GM12892 (cell line): ENCODE results near the gene IRAG1.

Experiments
- DNase-seq: peaks from one replicate; pipeline ENCODE4 v3.0.0; 2011; ENCODE audit not compliant: insufficient read length
- FAIRE-seq: peaks from 2 replicates; lab custom pipeline; 2011; peaks lifted over from hg19 to GRCh38; lab: Jason Lieb, UNC
- POLR2A ChIP-seq: IDR thresholded peaks from 2 replicates; pipeline ENCODE4 v1.6.1; 2011; ENCODE audit warnings: low read depth, low read length, control low read depth
- POLR2AphosphoS5 ChIP-seq: IDR thresholded peaks from 2 replicates; pipeline ENCODE4 v1.6.1; 2011; ENCODE audit warnings: low read depth, low read length, control low read depth
- TAF1 ChIP-seq: IDR thresholded peaks from 2 replicates; pipeline ENCODE4 v1.6.1; 2011; ENCODE audit warnings: low read depth, mild to moderate bottlenecking, control low read depth, low read length, borderline replicate concordance

The IRAG1 gene

GRCh38 chr11:10676919-10677318 lies 16.6 kb downstream of the IRAG1 start:
- TF ChIP-seq TAF1 (no peak), POLR2A (no peak), POLR2AphosphoS5 (no peak)
- DNase-seq, result no peak
- no peak for FAIRE-seq

- FAIRE-seq (no peak), DNase-seq (no peak)
- TF ChIP-seq TAF1 (no peak), POLR2AphosphoS5 (no peak), POLR2A (no peak)
Measured at GRCh38 chr11:10674911-10675440, 18.6 kb downstream of the IRAG1 start.

- no peak for FAIRE-seq
- no peak for DNase-seq
- TF ChIP-seq TAF1, result no peak
- no peak for TF ChIP-seq POLR2A
Measured at GRCh38 chr11:10674440-10674855, 19.1 kb downstream of the IRAG1 start.

GRCh38 chr11:10673501-10674062 lies 20.0 kb downstream of the IRAG1 start:
- DNase-seq (no peak), FAIRE-seq (no peak)
- TF ChIP-seq POLR2A (no peak), POLR2AphosphoS5 (no peak), TAF1 (no peak)

- TF ChIP-seq POLR2AphosphoS5, result no peak
- no peak for FAIRE-seq
- DNase-seq, result no peak
Measured at GRCh38 chr11:10670099-10670498, 23.5 kb downstream of the IRAG1 start.

- FAIRE-seq (peak; percentile 53), DNase-seq (no peak)
- TF ChIP-seq POLR2A (no peak), TAF1 (no peak), POLR2AphosphoS5 (no peak)
Measured at GRCh38 chr11:10669258-10670033, 24.1 kb downstream of the IRAG1 start.

GRCh38 chr11:10667521-10667885 lies 26.1 kb downstream of the IRAG1 start:
- FAIRE-seq (no peak), DNase-seq (no peak)
- no peak for TF ChIP-seq TAF1
- TF ChIP-seq POLR2AphosphoS5, result no peak
- no peak for TF ChIP-seq POLR2A

- DNase-seq (no peak), FAIRE-seq (no peak)
- no peak for TF ChIP-seq TAF1
- TF ChIP-seq POLR2A, result no peak
- TF ChIP-seq POLR2AphosphoS5, result no peak
Measured at GRCh38 chr11:10666556-10667520, 26.7 kb downstream of the IRAG1 start.

- FAIRE-seq, result no peak
- TF ChIP-seq POLR2AphosphoS5, result no peak
- TF ChIP-seq POLR2A, result no peak
- no peak for DNase-seq
Measured at GRCh38 chr11:10664496-10664895, 29.1 kb downstream of the IRAG1 start.

GRCh38 chr11:10663990-10664389 lies 29.6 kb downstream of the IRAG1 start:
- no peak for FAIRE-seq
- no peak for DNase-seq
- TF ChIP-seq POLR2AphosphoS5 (no peak), TAF1 (no peak), POLR2A (no peak)

GRCh38 chr11:10663365-10663764 lies 30.2 kb downstream of the IRAG1 start:
- FAIRE-seq (peak; percentile 51), DNase-seq (no peak)
- no peak for TF ChIP-seq POLR2AphosphoS5
- no peak for TF ChIP-seq TAF1
- TF ChIP-seq POLR2A, result no peak
